Measurements from ENCODE around the gene SERPINA6. TPM values are rescaled to one million over a fixed set of nuclear protein-coding genes. Genes with fewer than 3 reads are reported as not detected.

The SERPINA6 gene
- total and polyA plus RNA-seq, 2 donors (not counting 1 experiment from before 2014, with no cell fraction given): not detected

GRCh38 chr14:94288610-94289465 is 34.3 kb downstream of the SERPINA6 start:
- Histone ChIP-seq H3K4me3 (replicated peaks in 1 of 4; ENCODE audit: control extremely low read depth in 1 of 4, insufficient read depth in 1 of 4, low read depth in 3 of 4, low read length in 4 of 4) (no peak overlapping the region), H3K4me1 (ENCODE audit: control insufficient read depth, extremely low read depth, insufficient read depth, low read length) (no peaks in the 10 kb centered on the region), H4K20me1 (ENCODE audit: control insufficient read depth, extremely low read depth, insufficient read depth, low read length) (no peaks in the 10 kb centered on the region), H3K27me3 (ENCODE audit: control insufficient read depth, insufficient read depth, low read length) (no peaks in the 10 kb centered on the region), H3K27ac (ENCODE audit: insufficient read depth, low read length) (no peak overlapping the region), H2AFZ (ENCODE audit: low read length) (no peak overlapping the region), H3K36me3 (ENCODE audit: control insufficient read depth, insufficient read depth, low read length) (no peaks in the 10 kb centered on the region), H3K4me2 (ENCODE audit: extremely low read depth, insufficient read depth, low read length) (no peak overlapping the region), H3K9me3 (ENCODE audit: control insufficient read depth, insufficient read depth, low read depth, low read length) (no peaks in the 10 kb centered on the region), H3K79me2 (ENCODE audit: control insufficient read depth, insufficient read depth, low read length) (no peaks in the 10 kb centered on the region), H3K9ac (ENCODE audit: insufficient read depth, low read length) (no peak overlapping the region)
- TF ChIP-seq EZH2 (IDR thresholded peaks at IDR 0.05; ENCODE audit: low read length, missing control alignments): no peak
- TF ChIP-seq CTCF (conservative IDR thresholded peaks at IDR 0.05 in 1 of 2, IDR thresholded peaks at IDR 0.05 in 1 of 2; ENCODE audit: low read depth in 1 of 2, low read length in 2 of 2): no peak
- DNase-seq (ENCODE audit: low read depth in 2 of 2): no peak

- Histone ChIP-seq H3K4me3 (replicated peaks in 1 of 4; ENCODE audit: control extremely low read depth in 1 of 4, insufficient read depth in 1 of 4, low read depth in 3 of 4, low read length in 4 of 4) (no peak overlapping the region), H3K4me2 (ENCODE audit: extremely low read depth, insufficient read depth, low read length) (no peak overlapping the region), H3K4me1 (ENCODE audit: control insufficient read depth, extremely low read depth, insufficient read depth, low read length) (no peaks in the 10 kb centered on the region), H3K36me3 (ENCODE audit: control insufficient read depth, insufficient read depth, low read length) (no peaks in the 10 kb centered on the region), H3K9ac (ENCODE audit: insufficient read depth, low read length) (no peak overlapping the region), H3K27ac (ENCODE audit: insufficient read depth, low read length) (no peak overlapping the region), H2AFZ (ENCODE audit: low read length) (no peak overlapping the region), H4K20me1 (ENCODE audit: control insufficient read depth, extremely low read depth, insufficient read depth, low read length) (no peaks in the 10 kb centered on the region), H3K27me3 (ENCODE audit: control insufficient read depth, insufficient read depth, low read length) (no peaks in the 10 kb centered on the region), H3K9me3 (ENCODE audit: control insufficient read depth, insufficient read depth, low read depth, low read length) (no peaks in the 10 kb centered on the region), H3K79me2 (ENCODE audit: control insufficient read depth, insufficient read depth, low read length) (no peaks in the 10 kb centered on the region)
- TF ChIP-seq CTCF (conservative IDR thresholded peaks at IDR 0.05 in 1 of 2, IDR thresholded peaks at IDR 0.05 in 1 of 2; ENCODE audit: low read depth in 1 of 2, low read length in 2 of 2): no peak
- TF ChIP-seq EZH2 (IDR thresholded peaks at IDR 0.05; ENCODE audit: low read length, missing control alignments): no peak
- DNase-seq (ENCODE audit: low read depth in 2 of 2): no peak
These were observed 38.0 kb downstream of the SERPINA6 start for GRCh38 chr14:94285158-94285557.

- peak in 1 of 2 donors; percentile 22 for DNase-seq (ENCODE audit: low read depth in 2 of 2)
These were observed 38.9 kb downstream of the SERPINA6 start for GRCh38 chr14:94284221-94284620.

More at GRCh38 chr14:94284221-94284620, 38.9 kb downstream of the SERPINA6 start:
- Histone ChIP-seq H3K27ac (ENCODE audit: insufficient read depth, low read length) (no peak overlapping the region), H3K4me1 (ENCODE audit: control insufficient read depth, extremely low read depth, insufficient read depth, low read length) (no peaks in the 10 kb centered on the region), H3K4me2 (ENCODE audit: extremely low read depth, insufficient read depth, low read length) (no peak overlapping the region), H3K9ac (ENCODE audit: insufficient read depth, low read length) (no peak overlapping the region), H3K79me2 (ENCODE audit: control insufficient read depth, insufficient read depth, low read length) (no peaks in the 10 kb centered on the region), H3K4me3 (replicated peaks in 1 of 4; ENCODE audit: control extremely low read depth in 1 of 4, insufficient read depth in 1 of 4, low read depth in 3 of 4, low read length in 4 of 4) (no peak overlapping the region), H3K36me3 (ENCODE audit: control insufficient read depth, insufficient read depth, low read length) (no peaks in the 10 kb centered on the region), H2AFZ (ENCODE audit: low read length) (no peak overlapping the region), H4K20me1 (ENCODE audit: control insufficient read depth, extremely low read depth, insufficient read depth, low read length) (no peaks in the 10 kb centered on the region), H3K9me3 (ENCODE audit: control insufficient read depth, insufficient read depth, low read depth, low read length) (no peaks in the 10 kb centered on the region), H3K27me3 (ENCODE audit: control insufficient read depth, insufficient read depth, low read length) (no peaks in the 10 kb centered on the region)
- TF ChIP-seq CTCF (conservative IDR thresholded peaks at IDR 0.05 in 1 of 2, IDR thresholded peaks at IDR 0.05 in 1 of 2; ENCODE audit: low read depth in 1 of 2, low read length in 2 of 2): no peak
- TF ChIP-seq EZH2 (IDR thresholded peaks at IDR 0.05; ENCODE audit: low read length, missing control alignments): no peak
